Vein endothelial cell (primary cell): ENCODE data around the gene NXN. TPM values are rescaled to one million over a fixed set of nuclear protein-coding genes. Genes with fewer than 3 reads are reported as not detected.

ENCODE experiments used
- small RNA-seq: library from RNA; depleted of rRNA; stranded (forward); fragments of <200 nt; gene quantifications from one replicate; pipeline ENCODE3, GENCODE V24; 2012
- total RNA-seq: library from RNA; depleted of rRNA; stranded (reverse); fragments of >200 nt; gene quantifications from 2 replicates; pipeline ENCODE4 v1.2.3, GENCODE V29; 2012

Gene NXN
- 61.4 and 94.7 TPM in 2 replicates for total RNA-seq

DNA sequence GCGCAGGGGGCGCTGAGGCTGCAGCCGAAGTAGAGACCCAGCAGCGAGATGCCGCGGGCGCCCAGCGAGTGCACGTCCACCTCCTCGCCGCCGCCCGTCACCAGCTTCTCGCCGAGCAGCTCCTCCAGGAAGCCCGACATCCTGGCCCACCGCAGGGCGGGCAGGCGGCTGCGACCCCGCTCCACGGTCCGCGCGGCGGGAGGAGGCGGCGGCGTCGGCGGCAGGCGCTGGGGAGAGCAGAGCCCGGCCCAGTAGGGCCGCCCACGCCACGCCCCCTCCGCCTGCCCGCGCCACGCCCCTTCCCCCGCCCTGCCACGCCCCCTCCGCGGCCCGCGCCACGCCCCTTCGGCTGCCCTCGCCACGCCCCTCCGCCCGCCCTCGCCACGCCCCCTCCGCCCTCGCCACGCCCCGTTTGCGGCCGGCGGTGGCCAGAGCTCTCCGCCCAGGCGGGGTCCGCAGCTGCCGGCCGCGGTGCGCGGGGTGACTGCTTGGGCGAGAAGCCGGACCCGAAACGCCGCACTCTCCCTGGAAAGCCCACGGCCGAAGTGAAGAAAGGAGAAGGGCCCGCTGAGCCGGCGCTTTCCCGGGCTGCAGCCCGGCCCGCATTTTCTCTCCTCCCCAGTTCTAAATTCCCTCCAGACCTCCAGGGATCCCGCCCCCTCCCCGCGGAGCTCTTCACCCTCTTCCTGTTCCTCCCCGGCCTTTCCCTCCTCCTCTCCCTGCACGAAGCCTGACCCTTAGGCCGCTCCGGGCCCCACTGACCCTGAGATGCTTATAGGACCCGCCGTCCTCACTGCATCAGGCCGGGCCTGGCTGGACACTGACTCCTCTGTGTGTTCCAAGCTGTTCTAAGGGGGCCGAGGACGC, at the start of gene NXN:
NXN (minus strand) TSS at position 238 of the 867 bp plus-strand sequence.

DNA sequence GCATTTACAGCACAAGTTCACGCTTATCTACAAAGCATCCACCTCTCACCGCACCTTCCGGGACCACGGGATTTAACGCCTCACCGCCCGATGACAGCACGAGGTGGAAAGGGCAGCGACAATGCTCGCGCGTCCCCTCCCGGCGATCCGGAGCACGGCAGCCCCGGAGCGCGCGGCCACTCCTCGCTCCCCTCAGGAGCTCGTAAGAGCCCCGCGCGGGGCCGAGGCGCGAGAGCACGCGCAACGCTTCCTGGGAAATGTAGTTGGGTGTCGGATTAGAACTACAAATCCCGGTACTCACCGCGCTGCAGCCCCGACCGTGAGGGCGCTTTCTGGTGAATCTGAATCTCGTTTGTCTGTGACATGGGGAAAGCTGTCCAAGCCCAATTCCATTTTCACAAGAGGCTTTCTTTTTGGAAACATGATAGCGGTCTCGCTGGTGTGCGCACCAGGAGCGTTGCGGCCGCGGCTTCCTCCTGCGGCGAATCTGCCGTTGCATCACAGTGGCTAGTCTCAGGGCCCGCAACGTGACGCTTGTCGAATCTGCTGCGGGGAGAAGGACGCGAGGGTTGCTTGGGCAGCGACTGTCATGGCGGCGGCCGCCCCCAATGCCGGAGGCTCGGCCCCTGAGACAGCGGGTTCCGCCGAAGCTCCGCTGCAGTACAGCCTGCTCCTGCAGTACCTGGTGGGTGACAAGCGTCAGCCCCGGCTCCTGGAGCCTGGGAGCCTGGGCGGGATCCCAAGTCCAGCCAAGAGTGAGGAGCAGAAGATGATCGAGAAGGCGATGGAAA, 17.2 kb upstream of the NXN start, which contains the start of gene TIMM22:
TIMM22 (plus strand) TSS at position 576 of the 791 bp plus-strand sequence; CDS start at position 590, 14 bp downstream.

DNA sequence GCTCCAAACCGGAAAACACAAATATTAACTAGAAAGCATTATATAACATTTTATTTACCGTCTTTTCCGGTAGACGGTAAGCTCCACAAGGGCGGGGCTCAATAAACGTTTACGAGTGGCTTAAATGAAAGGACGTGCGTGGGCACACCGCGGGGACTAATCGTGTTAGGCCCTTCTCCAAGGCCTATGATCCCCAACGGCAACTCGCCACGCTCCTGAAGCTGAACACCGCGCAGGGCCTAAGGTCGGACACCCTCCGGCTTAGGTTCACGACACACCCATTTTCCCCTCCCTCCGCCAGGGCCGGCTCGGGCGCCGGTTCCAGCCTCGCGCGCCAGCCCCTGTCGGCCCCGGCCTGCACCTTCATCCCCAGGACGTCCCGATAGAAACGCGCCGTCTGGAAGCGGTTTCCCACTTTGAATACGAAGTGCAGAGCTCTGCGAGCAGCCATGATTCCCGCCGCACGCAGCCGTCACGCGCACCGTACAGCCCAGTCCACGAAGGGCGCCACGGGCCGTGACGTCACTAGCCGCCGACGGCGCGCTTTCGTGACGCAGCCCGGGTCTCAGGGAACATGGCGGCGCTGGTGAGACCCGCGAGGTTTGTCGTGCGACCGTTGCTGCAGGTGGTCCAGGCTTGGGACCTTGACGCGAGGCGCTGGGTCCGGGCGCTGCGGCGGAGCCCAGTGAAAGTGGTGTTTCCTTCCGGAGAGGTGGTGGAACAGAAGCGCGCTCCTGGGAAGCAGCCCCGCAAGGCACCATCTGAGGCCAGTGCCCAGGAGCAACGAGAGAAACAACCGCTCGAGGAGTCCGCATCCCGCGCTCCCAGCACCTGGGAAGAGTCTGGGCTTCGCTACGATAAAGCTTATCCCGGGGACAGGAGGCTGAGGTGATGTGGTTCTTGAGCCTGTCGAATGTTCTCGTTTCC, 197.5 kb downstream of the NXN start, which contains the start of the genes GLOD4 and MRM3:
GLOD4 (minus strand) TSS at position 476 of the 927 bp plus-strand sequence; CDS start at position 451, 25 bp downstream.
MRM3 (plus strand) TSS at position 549 of the 927 bp plus-strand sequence; CDS start at position 575, 26 bp downstream.

DNA sequence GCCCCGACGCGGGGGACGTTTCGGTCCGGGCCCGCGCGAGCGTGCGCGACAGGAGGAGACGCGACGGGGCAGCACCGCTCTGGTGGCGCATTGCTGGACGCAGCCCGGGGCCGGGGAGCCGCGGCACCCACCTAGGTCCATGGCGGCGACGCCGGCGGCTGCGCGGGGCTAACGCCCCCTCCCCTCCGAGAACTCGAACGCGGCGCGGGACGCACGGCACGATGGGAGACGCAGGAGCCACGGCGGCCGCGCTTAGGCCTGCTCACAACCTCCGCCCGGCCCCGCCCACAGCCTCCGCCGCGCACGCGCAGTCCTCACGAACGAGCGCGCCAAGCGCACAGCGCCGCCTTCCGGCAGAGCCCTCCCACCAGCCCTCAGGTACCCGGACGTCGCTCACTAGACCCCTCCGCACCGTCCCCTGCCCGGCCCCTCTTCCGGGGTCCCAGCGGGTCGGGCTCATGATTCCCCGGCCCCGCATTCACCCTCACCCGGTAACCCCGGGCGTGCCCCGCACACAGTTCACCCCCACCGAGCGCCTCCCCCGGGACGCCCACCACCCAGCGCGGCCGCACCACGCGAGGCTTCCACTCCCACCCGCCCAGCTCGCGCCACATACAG, 227.5 kb downstream of the NXN start, which contains the start of gene GEMIN4:
GEMIN4 (minus strand) TSS at position 263 of the 618 bp plus-strand sequence; CDS start at position 141, 122 bp downstream.

Small RNA genes lying within 50 kb of the gene (small RNA-seq; reads per million reads assigned to genes)
- not detected for gene MIR3183

Other genes starting within 250 kb of the NXN start
- 23.3 and 34.3 TPM in 2 replicates for gene TLCD3A, start 247.2 kb downstream of the NXN start, total RNA-seq
- 19.1 and 21.9 TPM in 2 replicates for gene GEMIN4, start 227.5 kb downstream of the NXN start, total RNA-seq
- gene GLOD4, start 197.5 kb downstream of the NXN start, total RNA-seq: 55.2 and 65.7 TPM in 2 replicates
- gene MRM3, start 197.4 kb downstream of the NXN start, total RNA-seq: 20.9 and 22.9 TPM in 2 replicates
- gene TIMM22, start 17.4 kb upstream of the NXN start, total RNA-seq: 20.9 and 23.1 TPM in 2 replicates
- 67.1 and 101 TPM in 2 replicates for gene ABR, start 200.2 kb upstream of the NXN start, total RNA-seq